AG09319 (cell line): ENCODE data around the gene SEMA3E.

Source experiments
- DNase-seq: peaks from one replicate; pipeline ENCODE4 v3.0.0-alpha.2; 2010; ENCODE audit warnings: low read depth; ENCODE audit errors: extremely low read depth
- CTCF ChIP-seq: IDR thresholded peaks from 2 replicates; pipeline ENCODE4 v1.5.1; 2011; ENCODE audit warnings: low read depth, mild to moderate bottlenecking, inconsistent platforms, low read length, moderate library complexity

Gene SEMA3E

GRCh38 chr7:83532219-83532618, 116.7 kb downstream of the SEMA3E start:
- no peak for TF ChIP-seq CTCF
- DNase-seq, result no peak

DNA sequence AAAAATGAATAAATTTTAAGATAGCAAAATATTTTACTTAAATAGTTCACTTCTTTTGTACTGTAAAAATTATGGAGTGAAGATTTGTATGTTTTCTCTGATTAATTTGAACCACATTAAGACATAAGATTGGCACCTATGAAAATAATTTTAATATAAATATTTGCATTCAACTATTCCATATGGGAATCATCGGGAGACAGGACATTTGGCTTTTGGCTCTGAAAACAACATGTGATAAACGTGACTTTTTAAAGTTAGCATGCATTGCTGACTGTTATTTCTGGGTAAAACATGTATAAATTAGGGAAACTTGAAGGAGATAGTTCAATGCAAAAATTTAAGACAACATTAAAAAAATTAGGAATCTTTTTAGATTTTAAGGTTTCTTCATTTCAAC, 117.2 kb downstream of the SEMA3E start:
- DNase-seq, result no peak
- TF ChIP-seq CTCF, result no peak

GRCh38 chr7:83528925-83529423, 120.0 kb downstream of the SEMA3E start:
- no peak for TF ChIP-seq CTCF
- DNase-seq, result no peak

DNA sequence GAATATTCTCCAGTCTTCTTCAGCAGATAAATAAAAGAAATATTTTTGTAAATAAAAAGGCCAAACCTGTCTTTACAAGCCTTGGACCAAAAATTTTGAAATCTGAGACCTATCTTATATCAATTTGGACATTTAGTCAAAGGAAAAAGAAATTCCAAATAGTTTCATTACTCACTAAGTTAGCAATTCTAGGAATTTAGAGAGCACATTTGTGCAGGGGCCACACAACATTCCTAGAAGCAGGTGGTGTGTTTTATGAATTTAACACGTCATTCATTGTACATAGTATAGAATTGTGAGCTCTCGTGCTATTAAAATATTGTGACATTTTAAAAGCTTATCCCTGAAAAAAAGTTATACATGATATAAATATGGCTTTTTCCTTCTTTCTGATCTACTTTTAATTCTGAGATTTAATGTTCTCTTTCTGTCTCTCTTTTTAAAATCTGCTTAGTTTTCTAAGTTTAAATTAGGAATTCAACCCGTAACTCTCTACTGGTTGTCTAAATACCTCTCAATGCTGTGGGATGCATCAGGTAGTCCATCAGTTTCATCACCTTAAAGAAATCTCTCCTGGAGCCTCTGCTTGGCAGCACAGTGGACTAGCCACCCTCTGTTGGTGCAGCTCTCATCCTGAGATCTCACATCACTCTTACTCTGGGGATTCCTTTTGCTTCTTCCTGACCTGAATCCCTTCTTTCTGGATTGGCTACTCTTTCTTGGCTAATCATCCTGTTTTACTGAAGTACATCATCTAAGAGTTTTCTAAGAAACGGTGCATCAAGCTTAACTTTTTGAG, 124.5 kb downstream of the SEMA3E start:
- no peak for DNase-seq
- TF ChIP-seq CTCF, result no peak

DNA sequence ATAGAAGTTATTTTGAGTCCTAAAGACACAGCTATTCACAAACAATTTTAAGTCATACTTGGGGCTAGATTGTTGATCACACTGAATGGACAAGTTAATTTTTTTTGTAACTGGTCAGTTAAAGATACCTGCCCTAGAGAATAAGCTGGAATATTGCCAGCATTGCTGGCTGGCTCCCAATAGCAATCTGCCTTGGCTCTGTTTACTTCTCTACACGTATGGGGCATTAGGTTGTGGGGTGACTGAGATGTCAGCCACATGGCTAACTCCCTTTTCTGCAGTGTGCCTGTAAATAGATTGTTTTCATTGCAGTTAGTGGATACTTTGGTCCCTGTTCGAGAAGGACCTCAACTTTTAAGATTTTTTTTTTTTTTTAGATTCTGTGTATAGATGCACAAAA, 128.2 kb downstream of the SEMA3E start:
- no peak for DNase-seq
- TF ChIP-seq CTCF, result no peak

- no peak for DNase-seq
- no peak for TF ChIP-seq CTCF
These were observed 129.7 kb downstream of the SEMA3E start for GRCh38 chr7:83519240-83519639.

DNA sequence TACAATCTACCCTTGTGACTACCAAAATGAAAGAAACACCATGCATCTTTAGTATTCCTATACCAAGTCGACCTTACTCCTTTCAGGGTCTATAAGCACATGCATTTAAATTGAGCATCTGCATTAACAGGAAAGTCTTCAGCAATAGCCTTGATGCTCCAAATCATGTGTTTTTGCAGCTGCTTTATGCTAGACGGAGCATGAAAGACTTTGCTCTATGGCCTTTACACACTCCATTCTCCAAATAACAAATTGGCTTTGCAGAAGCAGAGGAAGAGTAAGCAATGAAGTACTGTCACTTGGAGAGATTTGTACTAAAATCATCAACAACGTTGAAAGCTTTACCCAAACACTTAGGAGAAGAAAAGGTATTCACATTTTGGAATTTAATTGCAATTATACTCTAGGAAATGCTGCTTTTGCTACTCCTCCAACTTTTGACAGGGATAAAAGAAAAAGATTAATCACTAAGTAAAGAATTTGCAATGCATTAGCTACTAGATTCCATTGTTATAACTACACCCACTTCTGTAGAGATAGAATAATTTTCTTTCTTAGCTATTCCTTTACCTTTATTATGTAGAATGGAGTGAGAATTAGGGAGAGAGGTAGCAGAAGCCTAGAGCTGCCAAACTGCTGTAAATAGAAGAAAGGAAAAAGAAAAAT, 131.8 kb downstream of the SEMA3E start:
- DNase-seq, result no peak
- TF ChIP-seq CTCF, result no peak
